C4-2B (cell line): Measurements from ENCODE around the gene GGA3.
"Not testable (repeated sequence)": the region's sequence is repeated elsewhere in the genome, so short reads cannot be mapped to it uniquely, and the experiment has no call there.

Experiments used
- H3K27ac ChIP-seq: fragments of 450-650 bp; 2 replicates; pipeline ENCODE4 v1.5.1; 2017
- ZFX ChIP-seq: fragments of 450-650 bp; IDR thresholded peaks from 2 replicates; pipeline ENCODE4 v1.6.1; 2017
- TF ChIP-seq, protein P1 (sequence below): fragments of 450-650 bp; conservative IDR thresholded peaks from 2 replicates; pipeline ENCODE4 v1.5.1; 2017; ENCODE audit warnings: mild to moderate bottlenecking

The GGA3 gene

DNA sequence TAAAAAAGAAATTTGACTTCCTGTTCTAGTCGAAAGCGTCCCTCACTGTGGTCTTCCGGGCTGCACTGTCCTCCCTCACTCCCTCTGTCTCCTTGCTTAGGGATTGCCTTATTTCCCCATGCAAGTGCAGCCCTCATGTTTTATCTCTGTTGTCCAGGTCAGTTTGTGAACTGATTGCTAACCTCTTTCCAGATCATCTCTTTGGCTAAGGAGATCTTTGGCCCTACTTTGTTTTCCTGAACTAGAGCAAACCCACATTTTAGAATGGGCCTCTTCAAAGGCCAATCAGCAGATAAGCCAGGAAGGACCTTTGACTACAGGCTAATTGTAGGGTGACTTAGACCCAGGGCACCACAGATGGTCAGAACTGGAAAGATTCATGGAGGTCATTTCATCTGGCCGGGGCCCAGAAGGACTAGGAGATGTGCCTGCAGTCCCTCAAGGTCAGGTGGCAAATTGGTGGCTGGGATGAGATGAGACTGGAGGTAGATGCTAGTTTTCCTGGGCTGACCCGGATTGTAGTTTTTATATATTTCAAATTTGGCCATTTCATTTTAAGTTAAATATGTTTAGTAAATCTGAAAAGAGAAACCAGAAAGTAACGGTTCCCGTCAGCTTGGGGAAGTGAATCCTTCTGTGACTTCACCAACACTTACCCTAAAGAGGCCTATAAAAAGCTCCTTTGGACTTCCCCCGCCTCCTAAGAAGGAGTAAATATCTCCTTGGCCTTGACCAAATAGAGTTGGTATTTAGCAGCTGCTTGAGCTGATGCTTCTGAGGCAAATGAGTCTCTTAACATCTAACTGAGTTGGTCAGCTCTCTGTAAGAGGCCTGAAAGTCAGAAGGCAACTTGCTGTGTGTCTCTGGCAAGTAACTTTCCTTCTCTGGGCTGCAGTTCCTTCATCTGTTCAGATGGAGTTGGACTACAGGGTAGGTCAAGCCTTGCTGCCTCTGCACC, 34.1 kb upstream of the GGA3 start:
- TF ChIP-seq ZFX = no peak
- TF ChIP-seq, protein P1, sequence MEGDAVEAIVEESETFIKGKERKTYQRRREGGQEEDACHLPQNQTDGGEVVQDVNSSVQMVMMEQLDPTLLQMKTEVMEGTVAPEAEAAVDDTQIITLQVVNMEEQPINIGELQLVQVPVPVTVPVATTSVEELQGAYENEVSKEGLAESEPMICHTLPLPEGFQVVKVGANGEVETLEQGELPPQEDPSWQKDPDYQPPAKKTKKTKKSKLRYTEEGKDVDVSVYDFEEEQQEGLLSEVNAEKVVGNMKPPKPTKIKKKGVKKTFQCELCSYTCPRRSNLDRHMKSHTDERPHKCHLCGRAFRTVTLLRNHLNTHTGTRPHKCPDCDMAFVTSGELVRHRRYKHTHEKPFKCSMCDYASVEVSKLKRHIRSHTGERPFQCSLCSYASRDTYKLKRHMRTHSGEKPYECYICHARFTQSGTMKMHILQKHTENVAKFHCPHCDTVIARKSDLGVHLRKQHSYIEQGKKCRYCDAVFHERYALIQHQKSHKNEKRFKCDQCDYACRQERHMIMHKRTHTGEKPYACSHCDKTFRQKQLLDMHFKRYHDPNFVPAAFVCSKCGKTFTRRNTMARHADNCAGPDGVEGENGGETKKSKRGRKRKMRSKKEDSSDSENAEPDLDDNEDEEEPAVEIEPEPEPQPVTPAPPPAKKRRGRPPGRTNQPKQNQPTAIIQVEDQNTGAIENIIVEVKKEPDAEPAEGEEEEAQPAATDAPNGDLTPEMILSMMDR = no peak
- no peak overlapping the region for H3K27ac ChIP-seq

- H3K27ac ChIP-seq = not testable (repeated sequence)
Observed at GRCh38 chr17:75292810-75293448, 31.5 kb upstream of the GGA3 start.

DNA sequence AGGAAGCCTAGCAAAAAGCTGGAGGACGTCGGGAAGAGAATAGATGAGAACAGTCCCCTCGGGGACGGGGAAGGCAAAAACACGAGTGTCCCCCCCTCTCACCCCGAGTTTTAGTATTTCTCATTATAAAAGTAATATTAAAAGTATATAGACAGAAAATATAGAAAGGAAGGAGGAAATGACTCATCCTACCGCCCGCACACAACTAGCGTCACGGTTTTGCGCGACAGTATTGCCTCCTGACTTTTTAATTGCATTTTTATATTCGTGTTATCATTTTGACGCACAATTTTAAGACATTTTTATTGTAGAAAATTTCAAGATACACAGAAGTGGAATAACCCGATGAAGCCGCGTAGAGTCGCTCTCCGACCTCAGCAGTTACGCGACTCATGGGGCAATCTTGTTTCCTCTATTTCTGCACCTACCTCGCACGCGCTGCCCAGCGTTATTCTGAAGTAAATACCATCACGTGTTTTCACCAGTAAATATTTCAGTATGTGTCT, 28.5 kb upstream of the GGA3 start:
- peak overlapping the region; percentile 75 for H3K27ac ChIP-seq
- no peak for TF ChIP-seq ZFX
- TF ChIP-seq, protein P1 = no peak

- peak within 1 kb of the TSS; percentile 75 for H3K27ac ChIP-seq
- TF ChIP-seq ZFX = no peak; the same call in 1 of the 2 replicates
Observed at GRCh38 chr17:75289115-75289831, 27.9 kb upstream of the GGA3 start, which contains the start of gene SLC25A19. Gene SLC25A19, minus strand, starts transcription at chr17:75289433. Its CDS starts 2,669 bp downstream, at chr17:75286764.

GRCh38 chr17:75288770-75289114, 27.3 kb upstream of the GGA3 start:
- peak overlapping the region; percentile 75 for H3K27ac ChIP-seq
- no peak for TF ChIP-seq ZFX
- TF ChIP-seq, protein P1 = no peak

DNA sequence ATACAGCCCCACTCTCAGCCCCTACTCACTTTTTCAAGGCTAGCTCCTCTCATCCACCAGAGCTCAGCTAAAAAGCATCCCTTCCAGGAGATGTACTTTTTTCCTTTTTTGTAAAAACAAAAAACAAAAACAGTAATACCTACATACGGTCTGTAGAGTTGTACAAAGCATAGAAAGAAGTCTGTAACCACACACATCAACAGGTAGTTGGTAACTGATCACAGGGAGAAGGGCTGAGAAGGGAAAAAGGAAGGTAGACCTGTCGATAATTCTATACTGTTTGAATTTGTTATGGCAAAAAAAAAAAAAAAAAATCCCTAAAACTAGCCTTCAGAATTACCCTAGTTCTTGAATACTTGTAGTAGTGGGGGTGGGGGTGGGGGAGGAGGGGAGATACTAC, 27.0 kb upstream of the GGA3 start:
- TF ChIP-seq, protein P1 = no peak
- TF ChIP-seq ZFX = no peak
- H3K27ac ChIP-seq = peak overlapping the region; percentile 75

GRCh38 chr17:75287221-75287620, 25.8 kb upstream of the GGA3 start:
- H3K27ac ChIP-seq = peak overlapping the region; percentile 75; the same call in 1 of the 2 replicates
- TF ChIP-seq, protein P1 = no peak
- no peak for TF ChIP-seq ZFX

DNA sequence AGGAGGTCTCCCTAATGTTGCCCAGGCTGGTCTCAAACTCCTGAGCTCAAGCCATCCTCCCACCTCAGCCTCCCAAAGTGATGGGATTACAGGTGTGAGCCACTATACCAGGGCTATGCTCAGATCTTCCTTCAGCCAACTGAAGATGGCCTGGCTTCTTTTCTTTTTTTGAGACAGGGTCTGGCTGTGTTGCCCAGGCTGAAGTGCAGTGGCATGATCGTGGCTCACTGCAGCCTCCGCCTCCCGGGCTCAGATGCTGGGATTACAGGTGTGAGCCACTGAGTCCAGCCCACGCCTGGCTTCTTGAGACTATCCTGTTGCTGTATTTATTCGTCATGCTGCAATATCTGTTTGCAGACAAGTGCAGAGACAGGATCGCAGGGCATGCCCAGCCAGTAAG, 23.7 kb upstream of the GGA3 start:
- no peak overlapping the region for H3K27ac ChIP-seq
- no peak for TF ChIP-seq ZFX
- TF ChIP-seq, protein P1 = no peak

- H3K27ac ChIP-seq = not testable (repeated sequence)
Observed at GRCh38 chr17:75280189-75280588, 18.8 kb upstream of the GGA3 start.
